Tibial artery (tissue), 4 donors: ENCODE measurements around the gene ZBTB17.
"Not testable (repeated sequence)": the region's sequence is repeated elsewhere in the genome, so short reads cannot be mapped to it uniquely, and the experiment has no call there.

Experiments
- DNase-seq, 2 donors: peaks; one replicate each; pipeline ENCODE4 v3.0.0-alpha.2; 2019
- H3K27ac ChIP-seq, 2 donors: fragments of 200-600 bp; sonication (generic) in 1 of 2; 1 replicate in 1 of 2; 2 replicates in 1 of 2; pipeline ENCODE4 v1.5.1; 2018 to 2019; ENCODE audit warnings: mild to moderate bottlenecking in 1 of 2
- H3K27me3 ChIP-seq, 2 donors: fragments of 200-600 bp; sonication (generic) in 1 of 2; one replicate each; pipeline versions ENCODE4 v1.5.1 to v1.6.0; 2016 to 2019
- H3K36me3 ChIP-seq, 3 donors: fragments of 200-600 bp; sonication (generic) in 2 of 3; one replicate each; pipeline ENCODE4 v1.5.1; 2016 to 2019; ENCODE audit warnings: mild to moderate bottlenecking in 2 of 3
- H3K4me1 ChIP-seq, 4 donors: fragments of 200-600 bp; sonication (generic) in 2 of 4; 1 replicate in 3 of 4; 2 replicates in 1 of 4; pipeline ENCODE4 v1.5.1; 2016 to 2019
- H3K4me3 ChIP-seq, 2 donors: fragments of 200-600 bp; sonication (generic) in 1 of 2; 1 replicate in 1 of 2; 2 replicates in 1 of 2; pipeline ENCODE4 v1.5.1; 2018 to 2019; ENCODE audit warnings: mild to moderate bottlenecking in 2 of 2
- H3K9me3 ChIP-seq, 3 donors: fragments of 200-600 bp; sonication (generic) in 1 of 3; one replicate each; pipeline ENCODE4 v1.5.1; 2016 to 2019
- intact Hi-C: fragments of 100-400 bp; cut with DNase I; formaldehyde crosslinking; loops from one replicate; pipeline ENCODE4 v1.15.0; 2023; ENCODE audit warnings: low total_unique reads
- TF ChIP-seq, protein P1 (sequence below), 2 experiments: fragments of 200-600 bp in 1 of 2; fragments of 450-650 bp in 1 of 2; IDR thresholded peaks; one replicate each; pipeline ENCODE4 v1.5.1; 2017 to 2019; ENCODE audit warnings: antibody characterized with exemption in 2 of 2, mild to moderate bottlenecking in 1 of 2, moderate library complexity in 1 of 2

The ZBTB17 gene

DNA sequence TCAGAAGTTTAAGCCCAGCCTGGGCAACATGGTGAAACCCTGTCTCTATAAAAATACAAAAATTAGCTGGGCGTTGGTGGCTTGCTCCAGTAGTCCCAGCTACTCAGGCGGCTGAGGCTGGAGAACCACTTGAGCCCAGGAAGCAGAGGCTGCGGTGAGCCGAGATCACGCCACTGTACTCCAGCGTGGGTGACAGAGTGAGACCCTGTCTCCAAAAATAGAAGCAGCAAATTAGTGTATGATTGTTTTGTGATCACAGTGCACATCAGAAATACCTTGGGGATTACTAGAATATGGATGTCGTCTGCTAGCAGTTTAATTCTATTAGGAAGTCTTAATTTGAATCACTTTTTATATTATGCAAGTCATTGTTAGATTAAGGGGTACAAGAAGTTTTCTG, 59.0 kb downstream of the ZBTB17 start:
- Histone ChIP-seq H3K9me3 (no peaks in the 10 kb centered on the region), H3K36me3 (peaks cover 62 to 83% (median 78%) of the 10 kb centered on the region in 3 donors), H3K4me1 (peaks cover 0 to 24% (median 0%) of the 10 kb centered on the region in 4 donors), H3K4me3 (no peak overlapping the region), H3K27me3 (no peaks in the 10 kb centered on the region), H3K27ac (no peak overlapping the region)
- TF ChIP-seq, protein P1, sequence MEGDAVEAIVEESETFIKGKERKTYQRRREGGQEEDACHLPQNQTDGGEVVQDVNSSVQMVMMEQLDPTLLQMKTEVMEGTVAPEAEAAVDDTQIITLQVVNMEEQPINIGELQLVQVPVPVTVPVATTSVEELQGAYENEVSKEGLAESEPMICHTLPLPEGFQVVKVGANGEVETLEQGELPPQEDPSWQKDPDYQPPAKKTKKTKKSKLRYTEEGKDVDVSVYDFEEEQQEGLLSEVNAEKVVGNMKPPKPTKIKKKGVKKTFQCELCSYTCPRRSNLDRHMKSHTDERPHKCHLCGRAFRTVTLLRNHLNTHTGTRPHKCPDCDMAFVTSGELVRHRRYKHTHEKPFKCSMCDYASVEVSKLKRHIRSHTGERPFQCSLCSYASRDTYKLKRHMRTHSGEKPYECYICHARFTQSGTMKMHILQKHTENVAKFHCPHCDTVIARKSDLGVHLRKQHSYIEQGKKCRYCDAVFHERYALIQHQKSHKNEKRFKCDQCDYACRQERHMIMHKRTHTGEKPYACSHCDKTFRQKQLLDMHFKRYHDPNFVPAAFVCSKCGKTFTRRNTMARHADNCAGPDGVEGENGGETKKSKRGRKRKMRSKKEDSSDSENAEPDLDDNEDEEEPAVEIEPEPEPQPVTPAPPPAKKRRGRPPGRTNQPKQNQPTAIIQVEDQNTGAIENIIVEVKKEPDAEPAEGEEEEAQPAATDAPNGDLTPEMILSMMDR (IDR thresholded peaks at IDR 0.05): no peak
- intact Hi-C loops: no loop called here
- no peak for DNase-seq

DNA sequence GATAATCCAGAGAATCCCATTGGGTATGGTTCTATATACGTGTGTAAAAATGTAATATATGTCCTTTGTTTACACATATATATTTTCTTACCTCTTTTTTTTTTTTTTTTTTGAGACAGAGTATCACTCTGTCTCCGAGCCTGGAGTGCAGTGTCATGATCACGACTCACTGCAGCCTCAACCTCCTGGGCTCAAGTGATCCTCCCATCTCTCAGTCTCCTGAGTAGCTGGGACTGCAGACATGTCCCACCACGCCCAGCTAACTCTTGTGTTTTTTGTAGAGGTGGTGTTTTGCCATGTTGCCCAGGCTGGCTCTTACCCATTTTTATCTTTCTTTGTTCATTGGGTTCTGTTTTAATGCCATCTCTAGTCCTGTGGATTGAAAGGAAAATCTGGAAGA, 59.5 kb downstream of the ZBTB17 start:
- Histone ChIP-seq H3K36me3 (peaks cover 62 to 83% (median 78%) of the 10 kb centered on the region in 3 donors), H3K27me3 (no peaks in the 10 kb centered on the region), H3K27ac (no peak overlapping the region), H3K4me1 (peaks cover 0 to 24% (median 0%) of the 10 kb centered on the region in 4 donors), H3K4me3 (no peak overlapping the region), H3K9me3 (no peaks in the 10 kb centered on the region)
- intact Hi-C loops: no loop called here
- no peak for DNase-seq
- TF ChIP-seq, protein P1 (IDR thresholded peaks at IDR 0.05): no peak

DNA sequence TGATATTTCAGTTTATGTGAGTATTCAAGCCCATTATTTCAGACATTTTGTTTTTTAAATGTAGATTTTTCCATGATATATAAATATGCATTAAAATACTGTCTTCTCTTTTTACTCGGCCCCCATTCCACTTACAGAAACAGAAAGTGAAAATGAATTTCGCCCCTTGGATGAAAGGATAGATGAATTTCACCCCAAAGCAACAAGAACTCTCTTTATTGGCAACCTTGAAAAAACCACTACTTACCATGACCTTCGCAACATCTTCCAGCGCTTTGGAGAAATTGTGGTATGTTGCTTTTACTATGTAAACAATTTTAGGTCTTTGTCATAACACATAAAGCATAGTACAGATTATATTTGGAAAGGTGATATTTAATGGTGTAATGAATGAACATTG, 59.9 kb downstream of the ZBTB17 start:
- Histone ChIP-seq H3K27ac (no peak overlapping the region), H3K4me1 (peaks cover 0 to 24% (median 0%) of the 10 kb centered on the region in 4 donors), H3K9me3 (no peaks in the 10 kb centered on the region), H3K27me3 (no peaks in the 10 kb centered on the region), H3K4me3 (no peak overlapping the region), H3K36me3 (peaks cover 62 to 83% (median 77%) of the 10 kb centered on the region in 3 donors)
- DNase-seq: no peak
- intact Hi-C loops: no loop called here
- TF ChIP-seq, protein P1 (IDR thresholded peaks at IDR 0.05): no peak

- Histone ChIP-seq H3K4me1 (peaks cover 0 to 27% (median 0%) of the 10 kb centered on the region in 4 donors), H3K36me3 (peaks cover 62 to 73% (median 71%) of the 10 kb centered on the region in 3 donors)
- DNase-seq, H3K4me3 ChIP-seq, H3K27ac ChIP-seq, H3K9me3 ChIP-seq, H3K27me3 ChIP-seq: not testable (repeated sequence)
- intact Hi-C loops: loop anchor here (5.0 kb wide), 1 partner anchor 34 kb away; no protein-coding TSS in a partner anchor
Measured at GRCh38 chr1:15913607-15914006, 62.3 kb downstream of the ZBTB17 start.

DNA sequence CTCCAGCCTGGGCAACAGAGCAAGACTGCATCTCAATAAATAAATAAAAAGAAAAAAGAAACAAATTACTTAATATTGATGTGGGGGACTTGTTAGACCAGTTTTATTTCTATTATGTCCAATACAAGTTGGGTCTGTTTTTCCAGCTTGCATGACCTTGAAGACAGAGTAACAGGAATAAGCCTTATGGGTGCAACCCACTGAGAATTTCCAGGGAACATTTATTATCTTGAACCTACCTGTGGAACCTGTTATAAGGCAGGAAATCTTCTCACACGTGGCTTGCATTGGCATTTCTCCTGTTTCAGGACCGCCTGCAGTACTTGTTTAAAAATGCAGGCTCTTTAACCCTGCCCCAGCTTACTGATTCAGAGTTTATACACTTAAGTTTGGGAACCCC, 64.0 kb downstream of the ZBTB17 start:
- no peak for DNase-seq
- Histone ChIP-seq H3K9me3 (no peaks in the 10 kb centered on the region), H3K27me3 (no peaks in the 10 kb centered on the region), H3K36me3 (peaks cover 45 to 59% (median 56%) of the 10 kb centered on the region in 3 donors), H3K4me3 (no peak overlapping the region), H3K4me1 (peaks cover 0 to 35% (median 4%) of the 10 kb centered on the region in 4 donors), H3K27ac (no peak overlapping the region)
- TF ChIP-seq, protein P1 (IDR thresholded peaks at IDR 0.05): no peak
- intact Hi-C loops: loop anchor here (5.0 kb wide), 1 partner anchor 35 kb away; no protein-coding TSS in a partner anchor

GRCh38 chr1:15911141-15911540, 64.8 kb downstream of the ZBTB17 start:
- Histone ChIP-seq H3K36me3 (peaks cover 43 to 51% (median 48%) of the 10 kb centered on the region in 3 donors), H3K27ac (no peak overlapping the region), H3K9me3 (no peaks in the 10 kb centered on the region), H3K27me3 (no peaks in the 10 kb centered on the region), H3K4me3 (no peak overlapping the region), H3K4me1 (peaks cover 0 to 36% (median 5%) of the 10 kb centered on the region in 4 donors)
- DNase-seq: no peak
- intact Hi-C loops: loop anchor here (5.0 kb wide), 1 partner anchor 36 kb away; no protein-coding TSS in a partner anchor
- TF ChIP-seq, protein P1 (IDR thresholded peaks at IDR 0.05): no peak
